ENCODE data around the gene CREBBP.

Gene CREBBP

DNA sequence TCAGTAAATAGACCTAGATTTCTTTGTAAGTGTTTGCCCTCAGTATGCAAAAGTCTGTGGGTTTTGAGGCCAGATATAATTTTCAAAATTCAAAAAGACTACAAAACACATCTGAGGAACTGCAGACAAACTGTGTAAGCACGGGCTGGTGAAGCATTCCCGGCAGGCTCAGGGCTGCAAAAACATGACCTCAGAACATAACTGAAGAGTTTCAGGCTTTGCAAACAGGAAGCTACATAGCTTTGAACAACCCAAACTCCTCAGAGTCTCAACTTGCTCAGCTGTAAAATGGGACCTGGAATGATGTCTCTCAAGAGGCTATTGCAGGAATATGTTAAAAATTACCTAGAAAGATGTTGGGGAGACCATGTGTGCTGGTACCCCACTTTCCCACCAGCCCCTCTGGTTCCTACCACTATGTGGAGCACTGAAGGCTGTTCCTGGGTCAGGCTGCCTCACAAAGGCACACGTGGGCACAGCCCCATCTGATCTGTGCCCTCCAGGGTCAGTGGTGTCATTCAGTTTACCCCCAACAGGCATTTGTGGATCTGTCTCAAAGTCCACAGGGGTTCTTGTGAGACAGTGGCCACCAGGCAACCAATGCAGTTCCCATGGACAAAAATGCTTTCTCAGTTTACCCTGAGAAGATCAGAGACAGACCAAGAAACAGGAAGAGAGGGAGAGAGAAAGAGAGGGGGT, 72.9 kb downstream of the CREBBP start:
- Histone ChIP-seq H3K9ac (ENCODE audit: low read depth, low read length) (no peak overlapping the region), H3K27me3 (ENCODE audit: control insufficient read depth, insufficient read depth, low read length) (no peaks in the 10 kb centered on the region), H3K27ac (ENCODE audit: low read depth, low read length) (no peak overlapping the region)

DNA sequence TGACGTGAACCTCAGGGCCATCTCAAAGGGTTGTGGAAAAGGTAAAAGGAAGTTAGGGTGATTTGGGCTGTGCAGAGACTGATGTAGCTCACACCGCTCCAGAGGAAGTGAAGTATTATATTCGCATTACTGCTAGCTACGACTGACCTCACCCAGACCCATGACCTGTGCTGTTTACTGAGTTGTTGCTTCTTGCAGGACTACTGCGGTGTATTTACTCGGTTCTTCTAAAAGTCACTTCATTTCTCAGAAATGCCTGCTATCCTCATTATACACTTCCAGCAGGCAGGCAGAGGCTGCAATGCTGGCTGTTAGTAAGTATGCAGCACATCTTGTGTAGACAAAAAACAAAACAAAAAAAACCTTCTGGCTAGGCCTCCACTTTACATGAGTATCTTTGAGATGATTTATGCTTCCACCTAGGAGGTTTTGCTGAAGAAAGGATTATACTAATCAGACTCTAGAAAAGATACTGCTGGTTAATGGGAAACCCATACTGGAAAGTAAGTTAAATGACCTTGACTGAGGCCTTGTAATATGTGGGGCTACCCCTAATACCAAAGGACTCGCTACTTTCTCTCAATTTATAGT, 76.0 kb downstream of the CREBBP start:
- H3K36me3 ChIP-seq (ENCODE audit: control insufficient read depth, insufficient read depth, low read length) = peaks cover 12% of the 10 kb centered on the region; the same call in 1 of the 2 replicates
- no peak overlapping the region for H3K4me3 ChIP-seq (ENCODE audit: low read depth, low read length)
- H3K4me1 ChIP-seq (ENCODE audit: control insufficient read depth, insufficient read depth, low read length) = no peaks in the 10 kb centered on the region
- no peaks in the 10 kb centered on the region for H3K27me3 ChIP-seq (ENCODE audit: control insufficient read depth, insufficient read depth, low read length)
- H3K27ac ChIP-seq (ENCODE audit: low read depth, low read length) = no peak overlapping the region
- no peaks in the 10 kb centered on the region for H3K9me3 ChIP-seq (ENCODE audit: control insufficient read depth, insufficient read depth, low read length)
- H3K9ac ChIP-seq (ENCODE audit: low read depth, low read length) = no peak overlapping the region

More for the DNA sequence above, 72.9 kb downstream of the CREBBP start:
- Histone ChIP-seq H3K9me3 (ENCODE audit: control insufficient read depth, insufficient read depth, low read length) (no peaks in the 10 kb centered on the region), H3K36me3 (ENCODE audit: control insufficient read depth, insufficient read depth, low read length) (peaks cover 22% of the 10 kb centered on the region), H3K4me3 (ENCODE audit: low read depth, low read length) (no peak overlapping the region), H3K4me1 (ENCODE audit: control insufficient read depth, insufficient read depth, low read length) (peaks cover 18% of the 10 kb centered on the region)

DNA sequence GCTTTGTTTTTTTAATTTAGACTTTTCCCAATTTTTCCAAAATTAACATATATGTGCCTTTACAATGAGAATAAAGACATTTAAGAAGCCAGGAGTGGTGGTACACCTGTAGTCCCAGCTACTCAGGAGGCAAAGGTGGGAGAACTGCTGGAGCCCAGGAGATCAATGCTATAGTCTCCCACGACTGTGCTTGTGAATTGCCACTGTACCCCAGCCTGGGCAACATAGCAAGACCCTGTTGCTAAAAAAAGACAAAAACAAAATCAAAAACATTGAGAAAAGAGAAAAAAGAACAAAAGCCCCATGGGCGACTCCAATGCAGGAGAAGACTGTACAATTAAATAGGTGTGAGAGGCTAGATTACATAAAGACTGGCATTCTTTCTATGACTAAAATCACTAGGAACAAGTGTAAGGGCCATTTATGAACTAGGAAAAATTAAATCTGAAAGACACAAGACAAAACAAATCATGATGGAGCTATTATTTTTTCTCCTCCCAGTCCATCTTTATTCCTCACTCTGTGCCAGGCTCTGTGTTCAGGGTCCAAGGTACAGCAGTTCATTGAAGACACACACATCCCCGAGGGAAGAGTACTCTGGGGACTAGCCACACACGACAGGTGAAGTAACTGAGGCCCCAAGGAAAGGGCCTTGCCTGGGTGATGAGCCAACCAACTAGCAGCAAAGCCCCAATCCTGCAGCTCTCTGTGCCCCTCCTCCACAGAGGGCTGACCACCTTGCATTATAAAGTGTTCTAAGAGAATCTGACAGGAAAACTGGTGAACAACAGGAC, 79.8 kb downstream of the CREBBP start:
- 0 out of 2 replicates have a peak, but pooled peaks cover 3% of the 10 kb centered on the region for H3K36me3 ChIP-seq (ENCODE audit: control insufficient read depth, insufficient read depth, low read length)
- no peak overlapping the region for H3K27ac ChIP-seq (ENCODE audit: low read depth, low read length)
- no peak overlapping the region for H3K9ac ChIP-seq (ENCODE audit: low read depth, low read length)
- H3K4me3 ChIP-seq (ENCODE audit: low read depth, low read length) = no peak overlapping the region
- H3K4me1 ChIP-seq (ENCODE audit: control insufficient read depth, insufficient read depth, low read length) = peaks cover 10% of the 10 kb centered on the region
- no peaks in the 10 kb centered on the region for H3K9me3 ChIP-seq (ENCODE audit: control insufficient read depth, insufficient read depth, low read length)
- H3K27me3 ChIP-seq (ENCODE audit: control insufficient read depth, insufficient read depth, low read length) = no peaks in the 10 kb centered on the region

DNA sequence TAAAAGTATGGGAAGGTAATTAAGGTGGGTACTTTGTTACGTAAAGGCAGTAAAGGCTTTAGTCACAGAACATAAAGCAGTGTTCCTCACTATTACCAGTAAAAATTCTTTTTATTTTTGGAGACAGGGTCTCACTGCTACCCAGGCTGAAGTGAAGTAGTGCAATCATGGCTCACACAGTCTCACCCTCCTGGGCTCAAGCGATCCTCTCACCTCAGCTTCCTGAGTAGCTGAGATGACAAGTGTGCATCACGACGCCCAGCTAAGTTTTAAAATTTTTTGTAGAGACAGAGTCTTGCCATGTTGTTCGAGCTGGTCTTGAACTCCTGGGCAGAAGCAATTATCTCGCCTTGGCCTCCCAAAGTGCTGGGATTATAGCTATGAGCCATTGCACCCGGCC, 80.5 kb downstream of the CREBBP start:
- Histone ChIP-seq H3K9ac (ENCODE audit: low read depth, low read length) (no peak overlapping the region), H3K27ac (ENCODE audit: low read depth, low read length) (no peak overlapping the region), H3K4me1 (ENCODE audit: control insufficient read depth, insufficient read depth, low read length) (peaks cover 10% of the 10 kb centered on the region), H3K36me3 (ENCODE audit: control insufficient read depth, insufficient read depth, low read length) (no peaks in the 10 kb centered on the region), H3K4me3 (ENCODE audit: low read depth, low read length) (no peak overlapping the region), H3K9me3 (ENCODE audit: control insufficient read depth, insufficient read depth, low read length) (no peaks in the 10 kb centered on the region), H3K27me3 (ENCODE audit: control insufficient read depth, insufficient read depth, low read length) (no peaks in the 10 kb centered on the region)

DNA sequence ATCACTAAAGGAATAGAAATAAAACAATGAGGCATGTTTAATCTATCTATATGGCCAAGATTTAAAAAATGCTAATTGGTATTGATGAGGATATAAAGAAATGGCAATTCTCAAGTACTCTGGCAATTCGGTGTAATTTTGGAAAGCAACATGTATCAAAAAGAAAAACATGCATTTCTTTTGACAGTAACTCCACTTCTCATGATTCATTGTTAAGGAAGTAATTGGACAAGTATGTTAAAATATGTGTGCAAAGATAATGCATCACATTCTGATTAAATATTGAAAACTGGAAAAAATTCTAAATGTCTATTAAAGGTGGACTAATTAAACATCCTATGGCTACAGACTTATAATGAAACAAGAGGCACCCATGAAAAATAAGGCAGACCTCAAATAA, 81.2 kb downstream of the CREBBP start:
- H3K9me3 ChIP-seq (ENCODE audit: control insufficient read depth, insufficient read depth, low read length) = no peaks in the 10 kb centered on the region
- no peak overlapping the region for H3K4me3 ChIP-seq (ENCODE audit: low read depth, low read length)
- no peaks in the 10 kb centered on the region for H3K27me3 ChIP-seq (ENCODE audit: control insufficient read depth, insufficient read depth, low read length)
- peaks cover 10% of the 10 kb centered on the region for H3K4me1 ChIP-seq (ENCODE audit: control insufficient read depth, insufficient read depth, low read length)
- H3K9ac ChIP-seq (ENCODE audit: low read depth, low read length) = no peak overlapping the region
- no peaks in the 10 kb centered on the region for H3K36me3 ChIP-seq (ENCODE audit: control insufficient read depth, insufficient read depth, low read length)
- H3K27ac ChIP-seq (ENCODE audit: low read depth, low read length) = no peak overlapping the region

DNA sequence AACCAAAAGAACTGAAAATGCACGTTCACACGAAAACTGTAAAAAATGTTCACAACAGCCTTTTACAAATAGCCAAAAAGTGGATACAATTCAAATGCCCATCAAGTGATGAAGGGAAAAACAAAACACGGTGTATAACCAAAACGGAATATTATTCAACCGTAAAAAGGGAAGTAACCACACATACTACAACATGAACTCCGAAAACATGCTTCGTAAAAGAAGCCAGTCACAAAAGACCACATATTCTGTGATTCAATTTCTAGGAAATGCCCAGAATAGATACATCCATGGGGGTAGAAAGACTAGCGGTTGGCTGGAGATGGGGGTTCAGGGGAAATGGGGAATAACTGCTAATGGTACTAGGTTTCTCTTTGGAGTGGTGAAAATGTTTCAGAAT, 81.7 kb downstream of the CREBBP start:
- Histone ChIP-seq H3K9ac (ENCODE audit: low read depth, low read length) (no peak overlapping the region), H3K4me3 (ENCODE audit: low read depth, low read length) (no peak overlapping the region), H3K27ac (ENCODE audit: low read depth, low read length) (no peak overlapping the region), H3K27me3 (ENCODE audit: control insufficient read depth, insufficient read depth, low read length) (no peaks in the 10 kb centered on the region), H3K4me1 (ENCODE audit: control insufficient read depth, insufficient read depth, low read length) (peaks cover 10% of the 10 kb centered on the region), H3K36me3 (ENCODE audit: control insufficient read depth, insufficient read depth, low read length) (no peaks in the 10 kb centered on the region), H3K9me3 (ENCODE audit: control insufficient read depth, insufficient read depth, low read length) (no peaks in the 10 kb centered on the region)

DNA sequence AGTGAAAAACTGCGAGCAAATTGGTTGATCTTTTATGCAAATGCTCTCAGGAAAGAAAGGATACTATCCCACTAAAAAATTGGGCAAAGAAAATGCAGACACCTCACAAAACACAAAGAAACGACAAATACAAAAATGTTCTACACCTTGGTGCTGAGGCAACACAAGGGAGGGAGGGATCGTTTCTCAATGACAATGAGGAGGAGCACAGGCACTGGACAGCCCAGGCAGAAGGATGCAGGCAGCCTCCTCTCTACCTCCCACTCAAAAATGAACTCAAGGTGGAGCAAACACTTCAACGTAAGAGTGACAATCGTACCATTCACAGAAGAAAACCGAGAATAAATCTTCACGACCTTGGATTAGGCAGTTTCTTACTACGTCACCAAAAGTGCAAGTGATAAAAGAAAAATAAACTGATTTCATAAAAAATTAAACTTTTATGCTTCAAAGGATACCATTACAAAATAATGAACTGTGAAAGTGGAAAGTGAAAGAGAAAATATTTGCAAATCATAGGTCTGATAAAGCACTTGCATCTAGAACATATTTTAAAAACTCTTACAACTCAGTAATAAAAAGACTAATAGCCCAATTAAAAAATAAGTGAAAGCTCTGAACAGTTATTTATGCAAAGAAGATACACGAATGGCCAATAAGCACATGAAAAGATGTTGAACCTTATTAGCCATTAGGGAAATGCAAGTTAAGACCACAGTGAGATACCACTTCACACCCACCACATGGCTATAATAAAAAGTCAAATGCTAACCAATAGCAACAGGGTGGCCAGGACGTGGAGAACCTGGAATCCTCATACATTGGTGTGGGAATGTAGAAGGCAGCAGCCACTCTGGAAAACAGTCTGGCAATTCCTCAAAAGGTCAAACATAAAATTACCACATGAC, 82.4 kb downstream of the CREBBP start:
- no peaks in the 10 kb centered on the region for H3K9me3 ChIP-seq (ENCODE audit: control insufficient read depth, insufficient read depth, low read length)
- H3K9ac ChIP-seq (ENCODE audit: low read depth, low read length) = no peak overlapping the region
- H3K4me1 ChIP-seq (ENCODE audit: control insufficient read depth, insufficient read depth, low read length) = peaks cover 10% of the 10 kb centered on the region
- H3K4me3 ChIP-seq (ENCODE audit: low read depth, low read length) = no peak overlapping the region
- H3K36me3 ChIP-seq (ENCODE audit: control insufficient read depth, insufficient read depth, low read length) = 0 out of 2 replicates have a peak, but pooled peaks cover under 1% of the 10 kb centered on the region
- no peaks in the 10 kb centered on the region for H3K27me3 ChIP-seq (ENCODE audit: control insufficient read depth, insufficient read depth, low read length)
- no peak overlapping the region for H3K27ac ChIP-seq (ENCODE audit: low read depth, low read length)

DNA sequence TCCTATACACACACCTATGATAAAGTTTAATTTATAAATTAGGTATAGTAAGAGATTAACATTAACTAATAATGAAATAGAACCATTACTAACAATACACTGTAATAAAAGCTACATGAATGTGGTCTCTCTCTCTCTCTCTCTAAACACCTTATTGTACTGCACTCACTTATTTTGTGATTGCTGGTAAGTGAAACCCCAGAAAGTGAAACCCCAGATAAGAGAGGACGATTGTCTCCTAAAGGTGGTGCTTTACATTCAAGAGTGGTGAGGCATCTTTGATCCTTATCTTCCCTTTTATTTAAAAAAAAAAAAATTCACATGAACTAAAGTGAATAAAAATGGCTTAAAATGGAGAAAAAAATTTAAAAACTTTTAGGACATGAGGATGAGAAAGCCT, 83.0 kb downstream of the CREBBP start:
- no peak overlapping the region for H3K27ac ChIP-seq (ENCODE audit: low read depth, low read length)
- peaks cover 10% of the 10 kb centered on the region for H3K4me1 ChIP-seq (ENCODE audit: control insufficient read depth, insufficient read depth, low read length)
- H3K9me3 ChIP-seq (ENCODE audit: control insufficient read depth, insufficient read depth, low read length) = no peaks in the 10 kb centered on the region
- peaks cover 8% of the 10 kb centered on the region for H3K36me3 ChIP-seq (ENCODE audit: control insufficient read depth, insufficient read depth, low read length)
- H3K27me3 ChIP-seq (ENCODE audit: control insufficient read depth, insufficient read depth, low read length) = no peaks in the 10 kb centered on the region
- no peak overlapping the region for H3K9ac ChIP-seq (ENCODE audit: low read depth, low read length)
- H3K4me3 ChIP-seq (ENCODE audit: low read depth, low read length) = no peak overlapping the region

DNA sequence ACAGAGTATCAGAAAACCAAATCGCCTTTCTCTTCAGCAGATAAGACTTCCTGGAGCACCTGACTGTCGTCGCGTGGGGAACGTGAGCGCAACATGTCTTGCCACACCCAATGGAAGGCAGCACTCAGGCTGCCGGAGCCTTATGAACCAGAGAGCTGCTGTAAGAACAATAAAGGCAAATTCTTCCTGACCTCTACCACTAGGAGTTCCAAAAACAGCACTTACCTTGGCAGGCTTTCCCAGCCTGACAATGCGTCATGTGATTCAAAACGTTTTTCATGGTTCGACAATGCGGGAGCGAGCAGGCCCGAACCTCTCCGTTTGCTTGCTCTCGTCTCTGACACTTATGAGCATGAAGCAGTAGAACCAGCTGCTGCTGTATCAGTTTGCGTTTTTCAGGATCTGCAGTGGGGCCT, 87.3 kb downstream of the CREBBP start:
- no peaks in the 10 kb centered on the region for H3K9me3 ChIP-seq (ENCODE audit: control insufficient read depth, insufficient read depth, low read length)
- H3K4me3 ChIP-seq (ENCODE audit: low read depth, low read length) = no peak overlapping the region
- no peak overlapping the region for H3K9ac ChIP-seq (ENCODE audit: low read depth, low read length)
- H3K36me3 ChIP-seq (ENCODE audit: control insufficient read depth, insufficient read depth, low read length) = peaks cover 45% of the 10 kb centered on the region
- no peak overlapping the region for H3K27ac ChIP-seq (ENCODE audit: low read depth, low read length)
- H3K4me1 ChIP-seq (ENCODE audit: control insufficient read depth, insufficient read depth, low read length) = peaks cover 6% of the 10 kb centered on the region
- H3K27me3 ChIP-seq (ENCODE audit: control insufficient read depth, insufficient read depth, low read length) = no peaks in the 10 kb centered on the region

DNA sequence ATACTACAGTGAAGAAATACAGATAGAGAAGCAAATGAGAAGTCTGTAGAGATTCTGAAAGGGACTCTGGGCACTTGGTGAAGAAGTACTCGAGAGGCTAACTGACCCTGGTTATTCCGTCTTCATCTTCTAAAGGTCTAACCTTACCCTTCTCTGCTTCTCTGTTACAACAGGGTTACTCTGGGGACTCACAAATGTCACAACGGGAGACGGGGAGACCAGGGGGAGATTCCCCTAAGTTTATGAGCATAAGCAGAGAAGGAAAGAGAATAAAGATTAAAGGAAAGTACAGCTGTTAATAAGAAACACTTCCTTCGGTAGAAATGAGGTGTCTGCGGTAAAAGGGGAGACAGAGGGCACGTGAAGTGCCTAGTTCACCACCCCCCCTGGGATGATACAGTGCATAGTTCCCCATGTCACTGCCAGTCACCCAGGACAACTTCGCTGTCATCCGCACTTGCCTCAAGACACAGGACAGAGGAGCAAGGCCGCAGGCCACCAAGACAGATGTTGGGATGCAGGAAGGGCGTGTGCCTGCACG, 88.0 kb downstream of the CREBBP start:
- H3K27me3 ChIP-seq (ENCODE audit: control insufficient read depth, insufficient read depth, low read length) = no peaks in the 10 kb centered on the region
- no peaks in the 10 kb centered on the region for H3K9me3 ChIP-seq (ENCODE audit: control insufficient read depth, insufficient read depth, low read length)
- no peak overlapping the region for H3K4me3 ChIP-seq (ENCODE audit: low read depth, low read length)
- H3K4me1 ChIP-seq (ENCODE audit: control insufficient read depth, insufficient read depth, low read length) = no peaks in the 10 kb centered on the region
- H3K9ac ChIP-seq (ENCODE audit: low read depth, low read length) = no peak overlapping the region
- peaks cover 45% of the 10 kb centered on the region for H3K36me3 ChIP-seq (ENCODE audit: control insufficient read depth, insufficient read depth, low read length)
- H3K27ac ChIP-seq (ENCODE audit: low read depth, low read length) = no peak overlapping the region
